ENCODE measurements around the gene CAMKK1. TPM values are rescaled to one million over a fixed set of nuclear protein-coding genes. Genes with fewer than 3 reads are reported as not detected.

CAMKK1 gene
- total and polyA plus RNA-seq, 2 experiments from 2014 or later, result 4.3 to 7.1 TPM

GRCh38 chr17:3910420-3911270, 17.8 kb upstream of the CAMKK1 start:
- no peak for DNase-seq (ENCODE audit: low spot score)
- peaks cover 9% of the 10 kb centered on the region for H3K27me3 Mint-ChIP-seq (ENCODE audit: insufficient read depth, low read depth, poor library complexity)
- H3K36me3 Mint-ChIP-seq (ENCODE audit: low read depth), result no peaks in the 10 kb centered on the region
- H3K27ac Mint-ChIP-seq, result no peak overlapping the region
- H3K4me3 Mint-ChIP-seq, result no peak overlapping the region
- Histone ChIP-seq H3K4me3 (no peak overlapping the region), H3K4me1 (ENCODE audit: insufficient read depth) (no peaks in the 10 kb centered on the region; the same call in 1 of the 2 replicates), H3K4me2 (no peak overlapping the region), H3F3A (replicated peaks; ENCODE audit: low read depth) (no peaks in the 10 kb centered on the region), H4K20me1 (replicated peaks; ENCODE audit: insufficient read depth) (no peaks in the 10 kb centered on the region), H3K27ac (ENCODE audit: low read depth) (no peak overlapping the region), H3K27me3 (ENCODE audit: insufficient read depth) (no peaks in the 10 kb centered on the region), H2AFZ (no peak overlapping the region), H3K36me3 (ENCODE audit: insufficient read depth) (no peaks in the 10 kb centered on the region), H3K9me2 (ENCODE audit: insufficient read depth) (no peaks in the 10 kb centered on the region), H3K79me2 (replicated peaks; ENCODE audit: insufficient read depth) (no peaks in the 10 kb centered on the region)
- H3K9me3 Mint-ChIP-seq, result no peaks in the 10 kb centered on the region
- H3K4me1 Mint-ChIP-seq, result peaks cover 7% of the 10 kb centered on the region; the same call in 2 of the 3 replicates
- no peak for ATAC-seq
- no peak for TF ChIP-seq CREB1 (CRISPR knock-in tag; IDR thresholded peaks at IDR 0.05; ENCODE audit: low read depth)
- TF ChIP-seq ZNF331 (CRISPR knock-in tag; IDR thresholded peaks at IDR 0.05; ENCODE audit: low read depth), result no peak
- no peak for TF ChIP-seq EZH2phosphoT487 (IDR thresholded peaks at IDR 0.05; ENCODE audit: unreplicated experiment)
- TF ChIP-seq EZH2 (IDR thresholded peaks at IDR 0.05; ENCODE audit: low read depth, unreplicated experiment), result no peak
- TF ChIP-seq CTCF (conservative IDR thresholded peaks at IDR 0.05; ENCODE audit: low read depth in 2 of 2), result no peak
- TF ChIP-seq ETS1 (IDR thresholded peaks at IDR 0.05), result no peak
- no peak for TF ChIP-seq JUNB (IDR thresholded peaks at IDR 0.05; ENCODE audit: unreplicated experiment)
- no peak for TF ChIP-seq POLR2AphosphoS5 (IDR thresholded peaks at IDR 0.05; ENCODE audit: low read depth)
- TF ChIP-seq, protein P1, sequence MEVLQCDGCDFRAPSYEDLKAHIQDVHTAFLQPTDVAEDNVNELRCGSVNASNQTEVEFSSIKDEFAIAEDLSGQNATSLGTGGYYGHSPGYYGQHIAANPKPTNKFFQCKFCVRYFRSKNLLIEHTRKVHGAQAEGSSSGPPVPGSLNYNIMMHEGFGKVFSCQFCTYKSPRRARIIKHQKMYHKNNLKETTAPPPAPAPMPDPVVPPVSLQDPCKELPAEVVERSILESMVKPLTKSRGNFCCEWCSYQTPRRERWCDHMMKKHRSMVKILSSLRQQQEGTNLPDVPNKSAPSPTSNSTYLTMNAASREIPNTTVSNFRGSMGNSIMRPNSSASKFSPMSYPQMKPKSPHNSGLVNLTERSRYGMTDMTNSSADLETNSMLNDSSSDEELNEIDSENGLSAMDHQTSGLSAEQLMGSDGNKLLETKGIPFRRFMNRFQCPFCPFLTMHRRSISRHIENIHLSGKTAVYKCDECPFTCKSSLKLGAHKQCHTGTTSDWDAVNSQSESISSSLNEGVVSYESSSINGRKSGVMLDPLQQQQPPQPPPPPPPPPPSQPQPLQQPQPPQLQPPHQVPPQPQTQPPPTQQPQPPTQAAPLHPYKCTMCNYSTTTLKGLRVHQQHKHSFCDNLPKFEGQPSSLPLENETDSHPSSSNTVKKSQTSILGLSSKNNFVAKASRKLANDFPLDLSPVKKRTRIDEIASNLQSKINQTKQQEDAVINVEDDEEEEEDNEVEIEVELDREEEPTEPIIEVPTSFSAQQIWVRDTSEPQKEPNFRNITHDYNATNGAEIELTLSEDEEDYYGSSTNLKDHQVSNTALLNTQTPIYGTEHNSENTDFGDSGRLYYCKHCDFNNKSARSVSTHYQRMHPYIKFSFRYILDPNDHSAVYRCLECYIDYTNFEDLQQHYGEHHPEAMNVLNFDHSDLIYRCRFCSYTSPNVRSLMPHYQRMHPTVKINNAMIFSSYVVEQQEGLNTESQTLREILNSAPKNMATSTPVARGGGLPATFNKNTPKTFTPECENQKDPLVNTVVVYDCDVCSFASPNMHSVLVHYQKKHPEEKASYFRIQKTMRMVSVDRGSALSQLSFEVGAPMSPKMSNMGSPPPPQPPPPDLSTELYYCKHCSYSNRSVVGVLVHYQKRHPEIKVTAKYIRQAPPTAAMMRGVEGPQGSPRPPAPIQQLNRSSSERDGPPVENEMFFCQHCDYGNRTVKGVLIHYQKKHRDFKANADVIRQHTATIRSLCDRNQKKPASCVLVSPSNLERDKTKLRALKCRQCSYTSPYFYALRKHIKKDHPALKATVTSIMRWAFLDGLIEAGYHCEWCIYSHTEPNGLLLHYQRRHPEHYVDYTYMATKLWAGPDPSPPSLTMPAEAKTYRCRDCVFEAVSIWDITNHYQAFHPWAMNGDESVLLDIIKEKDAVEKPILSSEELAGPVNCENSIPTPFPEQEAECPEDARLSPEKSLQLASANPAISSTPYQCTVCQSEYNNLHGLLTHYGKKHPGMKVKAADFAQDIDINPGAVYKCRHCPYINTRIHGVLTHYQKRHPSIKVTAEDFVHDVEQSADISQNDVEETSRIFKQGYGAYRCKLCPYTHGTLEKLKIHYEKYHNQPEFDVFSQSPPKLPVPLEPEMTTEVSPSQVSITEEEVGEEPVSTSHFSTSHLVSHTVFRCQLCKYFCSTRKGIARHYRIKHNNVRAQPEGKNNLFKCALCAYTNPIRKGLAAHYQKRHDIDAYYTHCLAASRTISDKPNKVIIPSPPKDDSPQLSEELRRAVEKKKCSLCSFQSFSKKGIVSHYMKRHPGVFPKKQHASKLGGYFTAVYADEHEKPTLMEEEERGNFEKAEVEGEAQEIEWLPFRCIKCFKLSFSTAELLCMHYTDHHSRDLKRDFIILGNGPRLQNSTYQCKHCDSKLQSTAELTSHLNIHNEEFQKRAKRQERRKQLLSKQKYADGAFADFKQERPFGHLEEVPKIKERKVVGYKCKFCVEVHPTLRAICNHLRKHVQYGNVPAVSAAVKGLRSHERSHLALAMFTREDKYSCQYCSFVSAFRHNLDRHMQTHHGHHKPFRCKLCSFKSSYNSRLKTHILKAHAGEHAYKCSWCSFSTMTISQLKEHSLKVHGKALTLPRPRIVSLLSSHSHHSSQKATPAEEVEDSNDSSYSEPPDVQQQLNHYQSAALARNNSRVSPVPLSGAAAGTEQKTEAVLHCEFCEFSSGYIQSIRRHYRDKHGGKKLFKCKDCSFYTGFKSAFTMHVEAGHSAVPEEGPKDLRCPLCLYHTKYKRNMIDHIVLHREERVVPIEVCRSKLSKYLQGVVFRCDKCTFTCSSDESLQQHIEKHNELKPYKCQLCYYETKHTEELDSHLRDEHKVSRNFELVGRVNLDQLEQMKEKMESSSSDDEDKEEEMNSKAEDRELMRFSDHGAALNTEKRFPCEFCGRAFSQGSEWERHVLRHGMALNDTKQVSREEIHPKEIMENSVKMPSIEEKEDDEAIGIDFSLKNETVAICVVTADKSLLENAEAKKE (CRISPR knock-in tag; IDR thresholded peaks at IDR 0.05), result no peak
- no peak for TF ChIP-seq NANOG (IDR thresholded peaks at IDR 0.05; ENCODE audit: borderline replicate concordance)
- TF ChIP-seq, protein P2, sequence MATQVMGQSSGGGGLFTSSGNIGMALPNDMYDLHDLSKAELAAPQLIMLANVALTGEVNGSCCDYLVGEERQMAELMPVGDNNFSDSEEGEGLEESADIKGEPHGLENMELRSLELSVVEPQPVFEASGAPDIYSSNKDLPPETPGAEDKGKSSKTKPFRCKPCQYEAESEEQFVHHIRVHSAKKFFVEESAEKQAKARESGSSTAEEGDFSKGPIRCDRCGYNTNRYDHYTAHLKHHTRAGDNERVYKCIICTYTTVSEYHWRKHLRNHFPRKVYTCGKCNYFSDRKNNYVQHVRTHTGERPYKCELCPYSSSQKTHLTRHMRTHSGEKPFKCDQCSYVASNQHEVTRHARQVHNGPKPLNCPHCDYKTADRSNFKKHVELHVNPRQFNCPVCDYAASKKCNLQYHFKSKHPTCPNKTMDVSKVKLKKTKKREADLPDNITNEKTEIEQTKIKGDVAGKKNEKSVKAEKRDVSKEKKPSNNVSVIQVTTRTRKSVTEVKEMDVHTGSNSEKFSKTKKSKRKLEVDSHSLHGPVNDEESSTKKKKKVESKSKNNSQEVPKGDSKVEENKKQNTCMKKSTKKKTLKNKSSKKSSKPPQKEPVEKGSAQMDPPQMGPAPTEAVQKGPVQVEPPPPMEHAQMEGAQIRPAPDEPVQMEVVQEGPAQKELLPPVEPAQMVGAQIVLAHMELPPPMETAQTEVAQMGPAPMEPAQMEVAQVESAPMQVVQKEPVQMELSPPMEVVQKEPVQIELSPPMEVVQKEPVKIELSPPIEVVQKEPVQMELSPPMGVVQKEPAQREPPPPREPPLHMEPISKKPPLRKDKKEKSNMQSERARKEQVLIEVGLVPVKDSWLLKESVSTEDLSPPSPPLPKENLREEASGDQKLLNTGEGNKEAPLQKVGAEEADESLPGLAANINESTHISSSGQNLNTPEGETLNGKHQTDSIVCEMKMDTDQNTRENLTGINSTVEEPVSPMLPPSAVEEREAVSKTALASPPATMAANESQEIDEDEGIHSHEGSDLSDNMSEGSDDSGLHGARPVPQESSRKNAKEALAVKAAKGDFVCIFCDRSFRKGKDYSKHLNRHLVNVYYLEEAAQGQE (IDR thresholded peaks at IDR 0.05; ENCODE audit: unreplicated experiment), result no peak
- no peak for TF ChIP-seq STAT1 (IDR thresholded peaks at IDR 0.05; ENCODE audit: unreplicated experiment)
- no peak for TF ChIP-seq ZNF114 (CRISPR knock-in tag; IDR thresholded peaks at IDR 0.05)

Data from GM23338 (cell line).